Prostate gland (tissue), 2 donors: Measurements from ENCODE around the gene GPX1.
"Not testable (repeated sequence)": the region's sequence is repeated elsewhere in the genome, so short reads cannot be mapped to it uniquely, and the experiment has no call there.

ENCODE experiments used
- POLR2A ChIP-seq: fragments of 450-650 bp; IDR thresholded peaks from one replicate; pipeline ENCODE4 v1.6.1; 2016; ENCODE audit warnings: antibody characterized with exemption, mild to moderate bottlenecking
- POLR2AphosphoS5 ChIP-seq: sonication (generic); formaldehyde crosslinking; IDR thresholded peaks from one replicate; pipeline ENCODE4 v1.6.1; 2017; ENCODE audit warnings: antibody characterized with exemption
- TF ChIP-seq, protein P1 (sequence below), 4 experiments: fragments of 200-600 bp in 2 of 4; fragments of 450-650 bp in 2 of 4; sonication (generic) in 2 of 4; IDR thresholded peaks; 1 replicate in 3 of 4; 2 replicates in 1 of 4; pipeline ENCODE4 v1.5.1; 2016 to 2019; ENCODE audit warnings: antibody characterized with exemption in 4 of 4, mild to moderate bottlenecking in 2 of 4, moderate library complexity in 2 of 4

DNA sequence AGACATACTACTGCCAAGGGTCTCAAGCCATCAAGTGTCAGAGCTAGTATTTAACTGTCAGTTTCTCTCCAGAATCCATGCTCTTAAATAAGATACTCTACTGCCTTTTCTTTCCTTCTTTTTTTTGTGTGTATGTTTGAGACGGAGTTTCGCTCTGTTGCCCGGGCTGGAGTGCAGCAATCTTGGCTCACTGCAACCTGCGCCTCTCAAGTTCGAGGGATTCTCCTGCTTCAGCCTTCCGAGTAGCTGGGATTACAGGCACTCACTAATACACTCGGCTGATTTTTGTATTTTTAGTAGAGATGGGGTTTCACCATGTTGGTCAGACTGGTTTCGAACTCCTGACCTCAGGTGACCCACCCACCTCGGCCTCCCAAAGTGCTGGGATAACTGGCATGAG is 47.4 kb upstream of the GPX1 start:
- TF ChIP-seq, protein P1, sequence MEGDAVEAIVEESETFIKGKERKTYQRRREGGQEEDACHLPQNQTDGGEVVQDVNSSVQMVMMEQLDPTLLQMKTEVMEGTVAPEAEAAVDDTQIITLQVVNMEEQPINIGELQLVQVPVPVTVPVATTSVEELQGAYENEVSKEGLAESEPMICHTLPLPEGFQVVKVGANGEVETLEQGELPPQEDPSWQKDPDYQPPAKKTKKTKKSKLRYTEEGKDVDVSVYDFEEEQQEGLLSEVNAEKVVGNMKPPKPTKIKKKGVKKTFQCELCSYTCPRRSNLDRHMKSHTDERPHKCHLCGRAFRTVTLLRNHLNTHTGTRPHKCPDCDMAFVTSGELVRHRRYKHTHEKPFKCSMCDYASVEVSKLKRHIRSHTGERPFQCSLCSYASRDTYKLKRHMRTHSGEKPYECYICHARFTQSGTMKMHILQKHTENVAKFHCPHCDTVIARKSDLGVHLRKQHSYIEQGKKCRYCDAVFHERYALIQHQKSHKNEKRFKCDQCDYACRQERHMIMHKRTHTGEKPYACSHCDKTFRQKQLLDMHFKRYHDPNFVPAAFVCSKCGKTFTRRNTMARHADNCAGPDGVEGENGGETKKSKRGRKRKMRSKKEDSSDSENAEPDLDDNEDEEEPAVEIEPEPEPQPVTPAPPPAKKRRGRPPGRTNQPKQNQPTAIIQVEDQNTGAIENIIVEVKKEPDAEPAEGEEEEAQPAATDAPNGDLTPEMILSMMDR (IDR thresholded peaks at IDR 0.05), result not testable (repeated sequence)
- TF ChIP-seq POLR2A, POLR2AphosphoS5: not testable (repeated sequence)
